MM.1S (cell line): Measurements from ENCODE around the gene ANKRD6.

Experiments used
- CTCF ChIP-seq: fragments of 300-600 bp; sonication (generic); IDR thresholded peaks from 2 replicates; pipeline ENCODE4 v1.5.1; 2016; ENCODE audit warnings: antibody characterized with exemption, low read length, mixed read lengths
- EZH2 ChIP-seq: fragments of 300-600 bp; sonication (generic); optimal IDR thresholded peaks from 2 replicates; pipeline ENCODE3; 2017; ENCODE audit warnings: low read depth, mild to moderate bottlenecking, antibody characterized with exemption, low read length, mixed read lengths

GRCh38 chr6:89657445-89658158 lies 224.7 kb downstream of the ANKRD6 start:
- no peak for TF ChIP-seq CTCF
- TF ChIP-seq EZH2, result no peak
